Uterus (tissue), 2 donors: Measurements from ENCODE around the gene RAP1B.

ENCODE experiments used
- CTCF ChIP-seq, 4 experiments: fragments of 200-600 bp in 2 of 4; fragments of 450-650 bp in 2 of 4; sonication (generic) in 2 of 4; IDR thresholded peaks; one replicate each; pipeline ENCODE4 v1.5.1; 2016 to 2019; ENCODE audit warnings: antibody characterized with exemption in 4 of 4, mild to moderate bottlenecking in 2 of 4, moderate library complexity in 1 of 4
- POLR2A ChIP-seq, 2 donors: fragments of 450-650 bp; IDR thresholded peaks; one replicate each; pipeline ENCODE4 v1.6.1; 2016; ENCODE audit warnings: antibody characterized with exemption in 2 of 2, mild to moderate bottlenecking in 1 of 2, moderate library complexity in 1 of 2

GRCh38 chr12:68568922-68569569 is 41.7 kb upstream of the RAP1B start:
- TF ChIP-seq CTCF (IDR thresholded peaks at IDR 0.05) (no peak), POLR2A (IDR thresholded peaks at IDR 0.05) (no peak)
